Astrocyte of the cerebellum (primary cell): Measurements from ENCODE around the gene HDAC4.

Experiments used
- DNase-seq: peaks from one replicate; pipeline ENCODE4 v3.0.0-alpha.2; 2011; ENCODE audit warnings: low read depth
- H3K4me3 ChIP-seq: 2 replicates; pipeline ENCODE4 v1.5.1; 2011; ENCODE audit warnings: mild to moderate bottlenecking, low read depth, low read length, moderate library complexity
- CTCF ChIP-seq: IDR thresholded peaks from 2 replicates; pipeline ENCODE4 v1.5.1; 2012; ENCODE audit warnings: low read length, low read depth, moderate library complexity, mild to moderate bottlenecking; ENCODE audit errors: missing control alignments
- in situ Hi-C: cut with HindIII; loops from 2 replicates; pipeline ENCODE4 v1.10.0; 2017; ENCODE audit warnings: low sequenced_read_pairs

HDAC4 gene

GRCh38 chr2:239122421-239123110 is 278.3 kb downstream of the HDAC4 start:
- TF ChIP-seq CTCF = no peak
- H3K4me3 ChIP-seq = no peak overlapping the region
- in situ Hi-C loops = no loop called here
- DNase-seq = no peak

- no peak for DNase-seq
- in situ Hi-C loops = no loop called here
- TF ChIP-seq CTCF = no peak
- H3K4me3 ChIP-seq = no peak overlapping the region
Observed at GRCh38 chr2:239121600-239122012, 279.2 kb downstream of the HDAC4 start.

GRCh38 chr2:239120664-239121063 is 280.2 kb downstream of the HDAC4 start:
- H3K4me3 ChIP-seq = no peak overlapping the region
- no peak for DNase-seq
- in situ Hi-C loops = no loop called here
- no peak for TF ChIP-seq CTCF

- DNase-seq = no peak
- TF ChIP-seq CTCF = no peak
- H3K4me3 ChIP-seq = no peak overlapping the region
- in situ Hi-C loops = no loop called here
Observed at GRCh38 chr2:239119346-239120126, 281.3 kb downstream of the HDAC4 start.

- no peak for TF ChIP-seq CTCF
- in situ Hi-C loops = no loop called here
- H3K4me3 ChIP-seq = no peak overlapping the region
- no peak for DNase-seq
Observed at GRCh38 chr2:239118675-239119211, 282.1 kb downstream of the HDAC4 start.

GRCh38 chr2:239118264-239118663 is 282.6 kb downstream of the HDAC4 start:
- in situ Hi-C loops = no loop called here
- no peak for TF ChIP-seq CTCF

More at GRCh38 chr2:239118264-239118663, 282.6 kb downstream of the HDAC4 start:
- DNase-seq = no peak
- no peak overlapping the region for H3K4me3 ChIP-seq
